NCI-H128 (cell line): ENCODE results near the gene RAD9B.
"Not testable (repeated sequence)": the region's sequence is repeated elsewhere in the genome, so short reads cannot be mapped to it uniquely, and the experiment has no call there.

ENCODE experiments used
- DNase-seq: peaks from one replicate; lab custom pipeline; 2025; ENCODE audit not compliant: unreplicated experiment; lab: John Stamatoyannopoulos, UW

RAD9B gene

GRCh38 chr12:110501752-110502738 is at the start of gene RAD9B, which contains the start of gene VPS29:
Gene RAD9B (plus strand): TSS chr12:110502331. CDS start chr12:110502338, 7 bp downstream.
Gene VPS29 (minus strand): TSS chr12:110502111. CDS start chr12:110502051, 60 bp downstream.
- DNase-seq: peak; percentile 95

GRCh38 chr12:110453569-110454296 is 48.4 kb upstream of the RAD9B start:
- no peak for DNase-seq

- DNase-seq: no peak
Observed at GRCh38 chr12:110458756-110459155, 43.4 kb upstream of the RAD9B start.

GRCh38 chr12:110461189-110461588 is 40.9 kb upstream of the RAD9B start:
- DNase-seq: not testable (repeated sequence)

GRCh38 chr12:110465024-110465423 is 37.1 kb upstream of the RAD9B start:
- no peak for DNase-seq

- DNase-seq: not testable (repeated sequence)
Observed at GRCh38 chr12:110465765-110466164, 36.4 kb upstream of the RAD9B start.

- DNase-seq: no peak
Observed at GRCh38 chr12:110466791-110467190, 35.3 kb upstream of the RAD9B start.

GRCh38 chr12:110467847-110468213 is 34.3 kb upstream of the RAD9B start:
- no peak for DNase-seq

- DNase-seq: peak; percentile 98
Observed at GRCh38 chr12:110468214-110469048, 33.7 kb upstream of the RAD9B start, which contains the start of the genes FAM216A and GPN3. Gene FAM216A (plus strand): TSS chr12:110468845. CDS start chr12:110468876, 31 bp downstream. Gene GPN3 (minus strand): TSS chr12:110468257. CDS start chr12:110468203, 54 bp downstream.

GRCh38 chr12:110475426-110475825 is 26.7 kb upstream of the RAD9B start:
- DNase-seq: no peak

- DNase-seq: no peak
Observed at GRCh38 chr12:110498984-110499706, 3.0 kb upstream of the RAD9B start.

GRCh38 chr12:110501399-110501751 is 756 bp upstream of the RAD9B start:
- DNase-seq: peak; percentile 54

GRCh38 chr12:110503432-110503831 is 1.3 kb downstream of the RAD9B start:
- DNase-seq: no peak

- no peak for DNase-seq
Observed at GRCh38 chr12:110505332-110505731, 3.2 kb downstream of the RAD9B start.

GRCh38 chr12:110508071-110508586 is 6.0 kb downstream of the RAD9B start:
- no peak for DNase-seq

GRCh38 chr12:110513842-110514241 is 11.7 kb downstream of the RAD9B start:
- DNase-seq: no peak

GRCh38 chr12:110514363-110514762 is 12.2 kb downstream of the RAD9B start:
- no peak for DNase-seq

- no peak for DNase-seq
Observed at GRCh38 chr12:110516995-110517394, 14.9 kb downstream of the RAD9B start.

GRCh38 chr12:110518014-110518413 is 15.9 kb downstream of the RAD9B start:
- not testable (repeated sequence) for DNase-seq
